ENCODE results near the gene BCORL1.

- TF ChIP-seq CTCF (IDR thresholded peaks at IDR 0.05) (no peak), POLR2A (IDR thresholded peaks at IDR 0.05) (no peak)
These were observed 68.9 kb downstream of the BCORL1 start for GRCh38 chrX:130051176-130051845.

All from Peyer's patch (tissue), 4 donors.